Transverse colon (tissue), 4 donors: Measurements from ENCODE around the gene EPOP.

Experiments used
- EP300 ChIP-seq: sonication (generic); formaldehyde crosslinking; IDR thresholded peaks from one replicate; pipeline ENCODE4 v1.6.1; 2017; ENCODE audit warnings: antibody characterized with exemption, low read depth
- POLR2A ChIP-seq: fragments of 450-650 bp; IDR thresholded peaks from one replicate; pipeline ENCODE4 v1.6.1; 2016; ENCODE audit warnings: antibody characterized with exemption, mild to moderate bottlenecking, moderate library complexity
- POLR2AphosphoS5 ChIP-seq, 3 donors: sonication (generic); formaldehyde crosslinking; IDR thresholded peaks; one replicate each; pipeline ENCODE4 v1.6.1; 2016; ENCODE audit warnings: antibody characterized with exemption in 3 of 3
- TF ChIP-seq, protein P1 (sequence below), 5 experiments: fragments of 200-600 bp in 3 of 5; fragments of 450-650 bp in 2 of 5; sonication (generic) in 3 of 5; IDR thresholded peaks; 1 replicate in 2 of 5; 2 replicates in 3 of 5; pipeline ENCODE4 v1.5.1; 2016 to 2017; ENCODE audit warnings: antibody characterized with exemption in 5 of 5, inconsistent platforms in 3 of 5, mild to moderate bottlenecking in 2 of 5, moderate library complexity in 1 of 5

DNA sequence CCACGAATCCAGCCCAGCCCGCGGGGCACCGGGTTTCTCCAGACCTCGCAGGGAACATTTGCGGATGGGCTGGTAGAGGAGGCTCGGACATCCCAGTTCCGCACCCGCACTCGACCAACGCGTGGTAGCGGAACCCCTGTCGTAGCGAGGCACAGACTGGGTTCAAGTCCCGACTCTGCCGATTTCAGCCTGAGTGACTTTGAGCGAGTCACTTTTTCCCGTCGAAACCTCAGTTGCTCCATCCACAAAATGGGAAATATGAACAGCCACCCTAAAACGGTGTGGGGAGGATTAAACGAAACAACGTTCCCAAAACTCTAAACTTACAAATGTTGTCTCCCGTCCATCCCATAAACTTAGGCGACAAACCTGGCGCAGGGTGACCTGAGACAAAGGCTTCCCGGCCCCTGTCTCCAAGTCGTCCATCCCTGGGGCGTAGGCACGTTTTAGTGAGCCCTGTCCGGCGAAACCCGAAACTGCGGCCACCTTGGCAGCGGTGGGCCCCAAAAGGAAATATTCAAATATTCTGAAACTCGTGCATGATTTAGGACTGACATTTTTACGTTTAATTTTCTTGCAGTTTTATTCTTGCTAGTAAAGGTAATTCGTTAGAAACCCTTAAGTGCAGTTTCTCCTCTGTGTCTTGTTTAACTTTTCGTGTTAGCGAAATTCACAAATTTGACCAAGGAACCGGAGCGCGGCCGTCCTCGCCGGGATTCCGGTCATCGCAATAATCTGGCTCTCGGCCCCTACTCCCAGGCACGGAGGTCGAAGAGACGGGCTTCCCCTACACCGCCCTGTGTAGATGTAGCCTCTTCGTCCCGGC is 28.4 kb upstream of the EPOP start:
- TF ChIP-seq, protein P1, sequence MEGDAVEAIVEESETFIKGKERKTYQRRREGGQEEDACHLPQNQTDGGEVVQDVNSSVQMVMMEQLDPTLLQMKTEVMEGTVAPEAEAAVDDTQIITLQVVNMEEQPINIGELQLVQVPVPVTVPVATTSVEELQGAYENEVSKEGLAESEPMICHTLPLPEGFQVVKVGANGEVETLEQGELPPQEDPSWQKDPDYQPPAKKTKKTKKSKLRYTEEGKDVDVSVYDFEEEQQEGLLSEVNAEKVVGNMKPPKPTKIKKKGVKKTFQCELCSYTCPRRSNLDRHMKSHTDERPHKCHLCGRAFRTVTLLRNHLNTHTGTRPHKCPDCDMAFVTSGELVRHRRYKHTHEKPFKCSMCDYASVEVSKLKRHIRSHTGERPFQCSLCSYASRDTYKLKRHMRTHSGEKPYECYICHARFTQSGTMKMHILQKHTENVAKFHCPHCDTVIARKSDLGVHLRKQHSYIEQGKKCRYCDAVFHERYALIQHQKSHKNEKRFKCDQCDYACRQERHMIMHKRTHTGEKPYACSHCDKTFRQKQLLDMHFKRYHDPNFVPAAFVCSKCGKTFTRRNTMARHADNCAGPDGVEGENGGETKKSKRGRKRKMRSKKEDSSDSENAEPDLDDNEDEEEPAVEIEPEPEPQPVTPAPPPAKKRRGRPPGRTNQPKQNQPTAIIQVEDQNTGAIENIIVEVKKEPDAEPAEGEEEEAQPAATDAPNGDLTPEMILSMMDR (IDR thresholded peaks at IDR 0.05) = no peak
- TF ChIP-seq POLR2AphosphoS5 (IDR thresholded peaks at IDR 0.05) (no peak), POLR2A (no peak), EP300 (no peak)
